GM21576 (cell line): ENCODE results near the gene FRYL.
"Not testable (repeated sequence)": the region's sequence is repeated elsewhere in the genome, so short reads cannot be mapped to it uniquely, and the experiment has no call there.

Experiments
- ATAC-seq: cut with Tn5 transposase; IDR thresholded peaks from one replicate; pipeline ENCODE4 v1.9.1; 2021; ENCODE audit warnings: mild to moderate bottlenecking, moderate library complexity; ENCODE audit not compliant: unreplicated experiment

FRYL gene

DNA sequence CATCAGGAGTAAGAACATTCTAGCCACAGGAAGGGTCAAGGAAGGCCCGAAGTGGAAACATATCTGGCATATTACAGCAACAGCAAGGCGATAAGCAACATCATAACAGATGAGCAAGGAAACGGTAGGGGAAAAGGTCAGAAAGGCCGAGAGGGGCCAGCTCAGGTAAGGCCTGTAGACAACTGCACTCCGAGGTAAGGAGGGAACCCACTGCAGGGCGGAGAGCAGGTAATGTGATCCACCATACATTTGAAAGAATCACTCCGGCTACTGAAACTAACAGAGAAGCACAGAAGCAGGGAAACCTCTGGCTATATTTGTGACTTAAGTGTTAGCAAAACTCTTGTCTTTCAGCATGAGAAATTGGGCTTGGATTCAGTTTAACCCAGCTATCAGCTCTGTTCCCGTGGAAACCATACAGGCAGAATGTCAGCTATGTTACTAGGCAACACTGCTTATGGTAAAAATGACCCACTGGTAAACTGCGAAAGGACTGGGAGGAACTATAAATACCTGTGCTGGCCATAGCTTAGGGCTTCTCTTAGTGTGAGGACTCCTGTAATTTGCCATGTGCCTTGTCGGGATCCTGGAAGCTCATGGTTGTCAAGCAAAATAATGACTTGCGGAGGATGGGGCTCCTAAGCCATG is 31.0 kb downstream of the FRYL start:
- ATAC-seq, result no peak

GRCh38 chr4:48746608-48747362 is 33.3 kb downstream of the FRYL start:
- no peak for ATAC-seq

DNA sequence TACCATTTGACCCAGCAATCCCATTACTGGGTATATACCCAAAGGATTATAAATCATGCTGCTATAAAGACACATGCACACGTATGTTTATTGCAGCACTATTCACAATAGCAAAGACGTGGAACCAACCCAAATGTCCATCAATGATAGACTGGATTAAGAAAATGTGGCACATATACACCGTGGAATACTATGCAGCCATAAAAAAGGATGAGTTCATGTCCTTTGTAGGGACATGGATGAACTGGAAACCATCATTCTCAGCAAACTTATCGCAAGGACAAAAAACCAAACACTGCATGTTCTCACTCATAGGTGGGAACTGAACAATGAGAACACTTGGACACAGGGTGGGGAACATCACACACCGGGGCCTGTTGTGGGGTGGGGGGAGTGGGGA is 34.9 kb downstream of the FRYL start:
- ATAC-seq, result not testable (repeated sequence)

DNA sequence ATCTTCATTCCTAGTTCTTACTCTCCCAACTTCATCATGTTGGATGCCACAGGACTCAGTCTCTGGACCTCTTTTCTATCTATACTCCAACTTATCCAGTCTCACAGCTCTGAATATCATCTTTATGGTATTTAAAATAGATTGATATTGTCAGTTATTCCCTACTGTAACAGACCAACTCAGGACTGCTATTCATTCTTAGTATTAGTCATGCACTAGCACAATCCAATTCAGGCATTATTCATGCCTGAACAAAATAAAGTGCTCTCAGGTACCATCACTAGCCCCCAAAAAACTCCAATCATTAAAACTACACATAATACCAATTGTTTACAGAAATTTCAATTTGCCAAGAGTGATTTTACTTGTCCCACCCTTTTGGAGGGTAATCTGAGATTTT is 37.7 kb downstream of the FRYL start:
- peak; percentile 44 for ATAC-seq

DNA sequence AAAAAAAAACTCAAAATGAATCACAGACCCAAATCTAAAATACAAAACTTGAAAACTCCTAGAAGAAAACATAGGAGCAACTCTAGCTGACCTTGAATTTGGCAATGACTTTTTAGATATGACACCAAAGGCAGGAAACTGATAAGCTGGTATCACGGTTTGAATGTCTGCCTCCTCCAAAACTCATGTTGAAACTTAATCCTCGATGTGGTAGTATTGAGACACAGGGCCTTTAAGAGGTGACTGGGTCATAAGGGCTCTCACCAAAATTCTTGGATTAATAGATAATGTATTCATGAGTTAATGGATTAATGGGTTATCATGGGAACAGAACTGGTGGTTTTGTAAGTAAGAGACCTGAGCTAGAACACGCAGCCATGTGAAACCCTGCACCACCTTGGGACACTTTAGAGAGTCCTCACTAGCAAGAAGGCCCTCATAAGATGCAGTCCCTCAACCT is 40.5 kb downstream of the FRYL start:
- no peak for ATAC-seq

DNA sequence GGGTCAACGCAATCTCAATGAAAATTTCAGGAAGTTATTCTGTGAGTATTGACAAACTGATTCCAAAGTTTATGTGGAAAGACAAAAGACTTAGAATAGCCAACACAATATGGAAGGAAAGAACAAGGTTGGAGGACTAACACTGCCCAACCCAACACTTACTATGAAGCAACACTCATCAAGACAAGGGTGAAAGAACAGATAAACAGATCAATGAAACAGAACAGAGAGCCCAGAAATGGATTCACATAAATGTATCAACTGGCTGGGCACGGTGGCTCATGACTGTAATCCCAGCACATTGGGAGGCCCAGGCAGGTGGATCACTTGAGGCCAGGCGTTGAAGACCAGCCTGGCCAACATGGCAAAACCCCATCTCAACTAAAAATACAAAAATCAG is 41.2 kb downstream of the FRYL start:
- no peak for ATAC-seq

DNA sequence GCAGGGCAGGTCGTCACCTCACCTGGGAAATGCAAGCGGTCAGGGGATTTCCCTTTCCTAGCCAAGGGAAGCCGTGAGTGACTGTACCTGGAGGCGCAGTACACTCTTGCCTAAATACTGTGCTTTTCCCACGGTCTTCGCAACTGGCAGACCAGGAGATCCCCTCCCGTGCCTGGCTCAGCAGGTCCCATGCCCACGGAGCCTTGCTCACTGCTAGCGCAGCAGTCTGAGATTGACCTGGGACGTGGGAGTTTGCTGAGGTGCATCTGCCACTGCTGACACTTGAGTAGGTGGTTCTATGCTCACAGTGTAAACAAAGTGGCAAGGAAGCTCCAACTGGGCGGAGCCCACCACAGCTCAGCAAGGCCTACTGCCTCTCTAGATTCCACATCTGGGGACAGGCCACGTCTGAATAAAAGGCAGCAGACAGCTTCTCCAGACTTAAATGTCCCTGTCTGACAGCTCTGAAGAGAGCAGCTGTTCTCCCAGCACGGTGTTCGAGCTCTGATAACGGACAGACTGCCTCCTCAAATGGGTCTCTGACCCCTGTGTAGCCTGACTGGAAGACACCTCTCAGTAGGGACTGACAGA is 51.1 kb downstream of the FRYL start:
- ATAC-seq, result not testable (repeated sequence)

GRCh38 chr4:48727666-48728459 is 52.2 kb downstream of the FRYL start:
- ATAC-seq, result no peak

DNA sequence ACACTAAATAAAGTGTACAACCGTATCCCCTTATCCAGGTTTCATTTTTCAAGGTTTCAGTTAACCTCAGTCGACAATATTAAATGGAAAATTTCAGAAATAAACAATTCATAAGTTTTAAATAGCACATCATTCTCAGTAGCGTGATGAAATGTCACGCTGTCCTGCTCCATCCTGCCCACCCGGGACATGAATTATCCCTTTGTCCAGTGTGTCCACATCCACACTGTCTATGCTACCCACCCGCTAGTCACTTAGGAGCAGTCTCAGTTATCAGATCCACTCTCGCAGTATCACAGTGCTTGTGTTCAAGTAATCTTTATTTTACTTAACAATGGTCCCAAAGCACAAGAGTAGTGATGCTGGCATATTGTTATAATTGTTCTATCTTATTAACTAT is 54.7 kb downstream of the FRYL start:
- no peak for ATAC-seq

DNA sequence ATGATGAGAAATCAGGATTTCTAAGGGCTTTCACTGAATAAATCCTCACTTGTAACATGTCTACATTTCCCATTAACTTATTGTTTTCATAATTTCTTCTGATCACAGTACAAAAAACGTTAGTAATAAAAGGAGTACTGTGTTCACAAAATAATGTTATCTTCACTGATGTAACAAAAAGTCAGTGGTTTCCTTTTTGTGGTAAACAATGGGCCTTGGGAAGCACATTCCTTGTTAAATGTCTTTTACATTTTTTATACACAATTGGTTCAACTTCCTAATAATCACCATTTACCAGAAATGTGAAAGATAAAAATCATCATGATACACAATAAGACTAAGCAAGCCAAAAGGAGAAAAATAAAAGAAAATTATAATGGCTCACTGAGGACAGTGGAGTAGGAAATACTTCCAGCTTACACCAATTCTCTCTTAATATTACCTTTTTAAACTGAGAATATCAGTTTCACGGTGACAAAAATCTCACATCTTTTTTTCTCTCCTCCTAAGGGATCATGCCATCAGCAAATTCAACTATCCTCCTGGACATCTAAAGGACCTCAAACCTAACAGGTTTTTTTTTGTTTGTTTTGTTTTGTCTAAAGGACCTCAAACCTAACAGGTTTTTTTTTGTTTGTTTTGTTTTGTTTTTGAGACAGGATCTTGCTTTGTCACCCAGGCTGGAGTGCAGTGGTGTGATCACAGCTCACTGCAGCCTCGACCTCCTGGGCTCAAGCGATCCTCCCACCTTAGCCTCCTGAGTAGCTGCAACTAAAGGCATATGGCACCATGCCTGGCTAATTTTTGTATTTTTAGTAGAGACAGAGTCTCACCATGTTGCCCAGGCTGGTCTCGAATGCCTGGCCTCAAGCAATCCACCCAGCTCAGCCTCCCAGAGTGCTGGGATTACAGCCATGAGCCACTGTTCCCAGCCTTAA is 57.3 kb downstream of the FRYL start:
- no peak for ATAC-seq

- ATAC-seq, result no peak
Measured at GRCh38 chr4:48720459-48720858, 59.6 kb downstream of the FRYL start.

- no peak for ATAC-seq
Measured at GRCh38 chr4:48718818-48719465, 61.1 kb downstream of the FRYL start.

- ATAC-seq, result not testable (repeated sequence)
Measured at GRCh38 chr4:48716285-48716684, 63.8 kb downstream of the FRYL start.

DNA sequence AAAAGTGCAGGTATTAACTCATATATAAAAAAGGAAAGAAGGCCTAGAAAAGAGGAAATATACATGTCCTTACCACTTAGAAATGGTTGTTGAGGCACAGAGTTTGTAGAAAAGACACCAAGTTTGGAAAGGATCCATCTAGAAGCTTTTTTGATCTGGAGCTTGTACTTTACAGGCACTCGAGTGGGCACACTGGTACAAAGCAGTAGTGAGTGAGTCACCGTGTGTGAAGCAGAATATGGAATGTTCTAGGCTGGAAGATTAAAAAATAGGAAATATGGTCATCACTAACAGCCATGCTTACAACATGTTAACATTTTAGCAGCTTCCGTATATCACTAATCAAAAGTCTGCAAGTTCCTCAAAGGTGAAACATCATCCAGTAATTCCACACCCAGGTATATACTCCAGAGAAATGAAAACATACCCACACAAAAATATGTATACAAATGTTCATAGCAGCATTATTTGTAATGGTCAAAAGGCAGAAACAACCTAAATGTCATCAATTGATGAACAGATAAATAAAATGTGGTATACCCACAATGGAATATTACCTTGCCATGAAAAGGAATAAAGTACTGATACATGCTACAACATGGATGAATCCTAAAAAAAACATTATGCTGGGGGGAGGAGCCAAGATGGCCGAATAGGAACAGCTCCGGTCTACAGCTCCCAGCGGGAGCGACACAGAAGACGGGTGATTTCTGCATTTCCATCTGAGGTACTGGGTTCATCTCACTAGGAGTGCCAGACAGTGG is 69.5 kb downstream of the FRYL start:
- ATAC-seq, result no peak

DNA sequence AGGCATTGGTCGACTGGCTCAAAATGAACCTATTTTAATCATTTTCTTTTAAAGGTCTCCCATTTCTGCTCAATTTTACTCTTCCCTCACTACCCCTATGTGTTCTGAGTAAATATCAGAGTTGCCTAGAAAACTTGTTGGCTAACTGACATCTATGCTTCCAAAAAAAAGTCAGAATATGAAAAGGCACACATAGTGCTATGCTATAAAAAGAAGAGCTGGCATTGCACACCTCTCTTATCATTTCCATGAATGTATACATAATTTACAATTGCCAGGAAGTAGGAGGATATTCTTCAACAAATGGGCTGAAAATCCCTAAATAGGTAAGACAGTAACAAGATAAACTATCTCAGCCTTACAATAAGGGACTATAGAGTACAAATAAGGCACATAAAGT is 70.2 kb downstream of the FRYL start:
- no peak for ATAC-seq

GRCh38 chr4:48708610-48709009 is 71.5 kb downstream of the FRYL start:
- no peak for ATAC-seq

DNA sequence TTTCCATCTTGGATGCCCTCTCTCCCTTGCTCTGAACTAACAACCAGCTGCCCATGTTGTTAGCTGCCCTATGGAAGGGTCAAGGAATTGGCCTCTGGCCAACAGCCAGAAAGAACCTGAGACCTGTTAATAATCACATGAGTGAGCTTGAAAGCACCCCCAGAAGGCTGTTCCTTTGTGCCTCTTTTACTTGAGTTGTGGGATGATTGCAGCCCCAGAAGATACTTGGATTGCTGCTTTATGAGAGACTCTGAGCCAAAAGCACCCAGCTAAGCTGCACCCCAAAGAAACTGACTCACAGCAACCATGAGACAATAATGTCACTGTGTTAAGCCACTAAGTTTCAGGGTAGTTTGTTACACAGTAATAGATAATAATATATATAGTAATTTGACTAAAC is 73.3 kb downstream of the FRYL start:
- no peak for ATAC-seq

DNA sequence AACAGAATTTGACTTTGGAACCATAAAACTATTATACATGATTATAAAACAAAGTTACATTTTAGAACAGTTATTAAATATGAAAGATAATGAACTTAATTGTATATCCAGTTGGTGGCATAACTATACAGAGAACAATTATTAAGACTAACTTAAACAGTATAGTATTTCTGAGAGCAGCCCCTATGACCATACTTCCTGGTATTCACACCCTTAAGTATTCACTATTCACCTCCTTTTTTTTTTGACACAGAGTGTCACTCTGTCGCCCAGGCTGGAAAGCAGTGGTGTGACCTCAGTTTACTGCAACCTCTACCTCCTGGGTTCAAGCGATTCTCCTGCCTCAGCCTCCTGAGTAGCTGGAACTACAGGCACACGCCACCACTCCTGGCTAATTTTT is 74.5 kb downstream of the FRYL start:
- no peak for ATAC-seq
